Measurements from ENCODE around the gene AFAP1.

- TF ChIP-seq MAX (CRISPR knock-in tag; IDR thresholded peaks at IDR 0.05) (no peak), MLX (CRISPR knock-in tag; IDR thresholded peaks at IDR 0.05) (no peak), CTCF (IDR thresholded peaks at IDR 0.05) (no peak), GABPB1 (CRISPR knock-in tag; IDR thresholded peaks at IDR 0.05) (no peak), SP1 (CRISPR knock-in tag; conservative IDR thresholded peaks at IDR 0.05) (no peak), ZNF512 (CRISPR knock-in tag; IDR thresholded peaks at IDR 0.05; ENCODE audit: borderline replicate concordance) (no peak), RELA (CRISPR knock-in tag; IDR thresholded peaks at IDR 0.05; ENCODE audit: borderline replicate concordance) (no peak), ERG (CRISPR knock-in tag; IDR thresholded peaks at IDR 0.05) (no peak), ZNF138 (CRISPR knock-in tag; conservative IDR thresholded peaks at IDR 0.05) (no peak), E2F1 (CRISPR knock-in tag; IDR thresholded peaks at IDR 0.05) (no peak), IRF1 (CRISPR knock-in tag; IDR thresholded peaks at IDR 0.05) (no peak), NR2C2 (CRISPR knock-in tag; IDR thresholded peaks at IDR 0.05) (no peak), USF1 (CRISPR knock-in tag; IDR thresholded peaks at IDR 0.05) (no peak), CBFB (CRISPR knock-in tag; IDR thresholded peaks at IDR 0.05; ENCODE audit: low read depth) (no peak)
These were observed 179.0 kb downstream of the AFAP1 start for GRCh38 chr4:7760706-7761105.
